Testis (tissue), 2 donors: ENCODE results near the gene STX1A.

ENCODE experiments used
- POLR2A ChIP-seq: fragments of 450-650 bp; IDR thresholded peaks from one replicate; pipeline ENCODE4 v1.6.1; 2017; ENCODE audit warnings: antibody characterized with exemption, mild to moderate bottlenecking, moderate library complexity
- TF ChIP-seq, protein P1 (sequence below), 3 experiments: fragments of 450-650 bp in 2 of 3; fragments of 200-600 bp in 1 of 3; sonication (generic) in 1 of 3; IDR thresholded peaks; one replicate each; pipeline ENCODE4 v1.5.1; 2016 to 2019; ENCODE audit warnings: antibody characterized with exemption in 3 of 3, mild to moderate bottlenecking in 2 of 3, moderate library complexity in 1 of 3

DNA sequence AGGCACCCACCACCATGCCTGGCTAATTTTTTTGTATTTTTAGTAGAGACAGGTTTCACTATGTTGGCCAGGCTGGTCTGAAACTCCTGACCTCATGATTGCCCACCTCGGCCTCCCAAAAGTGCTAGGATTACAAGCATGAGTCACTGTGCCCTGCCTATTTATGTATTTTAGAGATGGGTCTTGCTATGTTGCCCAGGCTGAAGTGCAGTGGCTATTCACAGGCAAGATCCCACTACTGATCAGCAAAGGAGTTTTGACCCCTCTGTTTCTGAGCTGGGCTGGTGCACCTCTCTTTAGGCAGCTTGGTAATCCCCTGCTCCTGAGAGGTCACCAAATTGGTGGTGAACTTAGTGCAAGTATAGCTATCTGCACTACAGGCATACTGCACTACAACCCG is 12.9 kb upstream of the STX1A start:
- TF ChIP-seq, protein P1, sequence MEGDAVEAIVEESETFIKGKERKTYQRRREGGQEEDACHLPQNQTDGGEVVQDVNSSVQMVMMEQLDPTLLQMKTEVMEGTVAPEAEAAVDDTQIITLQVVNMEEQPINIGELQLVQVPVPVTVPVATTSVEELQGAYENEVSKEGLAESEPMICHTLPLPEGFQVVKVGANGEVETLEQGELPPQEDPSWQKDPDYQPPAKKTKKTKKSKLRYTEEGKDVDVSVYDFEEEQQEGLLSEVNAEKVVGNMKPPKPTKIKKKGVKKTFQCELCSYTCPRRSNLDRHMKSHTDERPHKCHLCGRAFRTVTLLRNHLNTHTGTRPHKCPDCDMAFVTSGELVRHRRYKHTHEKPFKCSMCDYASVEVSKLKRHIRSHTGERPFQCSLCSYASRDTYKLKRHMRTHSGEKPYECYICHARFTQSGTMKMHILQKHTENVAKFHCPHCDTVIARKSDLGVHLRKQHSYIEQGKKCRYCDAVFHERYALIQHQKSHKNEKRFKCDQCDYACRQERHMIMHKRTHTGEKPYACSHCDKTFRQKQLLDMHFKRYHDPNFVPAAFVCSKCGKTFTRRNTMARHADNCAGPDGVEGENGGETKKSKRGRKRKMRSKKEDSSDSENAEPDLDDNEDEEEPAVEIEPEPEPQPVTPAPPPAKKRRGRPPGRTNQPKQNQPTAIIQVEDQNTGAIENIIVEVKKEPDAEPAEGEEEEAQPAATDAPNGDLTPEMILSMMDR (IDR thresholded peaks at IDR 0.05): no peak
- TF ChIP-seq POLR2A: no peak
